GM23248 (cell line): ENCODE data around the gene UNC13B.

Experiments used
- EZH2 ChIP-seq: fragments of 200-600 bp; sonication (generic); IDR thresholded peaks from 2 replicates; pipeline ENCODE4 v1.6.1; 2018; ENCODE audit warnings: antibody characterized with exemption, mild to moderate bottlenecking; ENCODE audit not compliant: insufficient read depth, poor library complexity, severe bottlenecking
- EZH2phosphoT487 ChIP-seq: fragments of 200-600 bp; sonication (generic); IDR thresholded peaks from 2 replicates; pipeline ENCODE4 v1.6.1; 2018; ENCODE audit warnings: antibody characterized with exemption, moderate library complexity, mild to moderate bottlenecking, low read depth; ENCODE audit not compliant: insufficient read depth

DNA sequence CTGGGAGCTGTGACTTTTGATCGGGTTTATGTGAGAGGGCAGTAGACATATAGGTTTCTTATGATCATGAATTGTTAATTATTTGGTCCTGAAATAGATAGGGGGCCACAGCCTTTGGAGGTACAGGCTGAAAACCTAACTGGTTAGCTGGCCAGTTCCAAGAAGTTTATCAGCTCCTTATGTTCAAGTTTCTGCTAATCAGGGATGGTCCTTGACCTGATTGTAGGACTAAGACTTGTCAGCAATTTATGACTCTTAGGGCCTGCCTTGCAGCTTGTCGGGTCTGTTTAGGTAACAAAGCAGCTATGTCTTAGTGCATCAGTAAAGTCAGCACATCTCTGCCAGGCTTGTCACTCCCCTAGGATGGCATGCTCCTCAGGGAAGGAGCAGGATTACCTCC lies 176.3 kb downstream of the UNC13B start:
- TF ChIP-seq EZH2 (no peak), EZH2phosphoT487 (no peak)
